Tibial nerve (tissue), 4 donors: ENCODE measurements around the gene MCCC1.

Experiments
- EP300 ChIP-seq, 2 donors: sonication (generic); formaldehyde crosslinking; IDR thresholded peaks; one replicate each; pipeline ENCODE4 v1.6.1; 2017; ENCODE audit warnings: antibody characterized with exemption in 2 of 2, mild to moderate bottlenecking in 1 of 2
- POLR2A ChIP-seq, 2 donors: fragments of 450-650 bp; IDR thresholded peaks; one replicate each; pipeline ENCODE4 v1.6.1; 2017; ENCODE audit warnings: antibody characterized with exemption in 2 of 2, mild to moderate bottlenecking in 2 of 2, moderate library complexity in 2 of 2
- TF ChIP-seq, protein P1 (sequence below), 5 experiments: fragments of 200-600 bp in 3 of 5; fragments of 450-650 bp in 2 of 5; sonication (generic) in 3 of 5; IDR thresholded peaks; one replicate each; pipeline ENCODE4 v1.5.1; 2016 to 2019; ENCODE audit warnings: antibody characterized with exemption in 5 of 5, mild to moderate bottlenecking in 3 of 5, moderate library complexity in 2 of 5

DNA sequence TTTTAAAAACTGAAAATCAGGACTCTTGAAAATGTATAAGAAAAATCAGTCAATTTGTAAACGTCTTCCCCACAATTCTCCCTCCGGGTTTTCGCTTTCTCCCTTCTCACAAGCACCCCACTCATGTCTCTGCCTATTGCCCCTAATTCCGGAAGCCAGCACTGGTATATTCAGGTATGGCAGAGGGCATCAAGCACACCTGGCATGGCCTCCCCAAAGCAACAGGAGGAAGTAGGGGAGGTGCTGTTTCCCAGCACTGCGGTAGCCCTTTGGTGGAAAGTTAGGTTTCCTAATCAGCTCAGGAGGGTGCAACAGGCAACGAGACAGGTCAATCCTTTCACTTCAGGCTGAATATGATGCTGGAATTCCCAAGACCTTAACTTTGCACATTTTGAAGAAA lies 33.1 kb upstream of the MCCC1 start:
- TF ChIP-seq, protein P1, sequence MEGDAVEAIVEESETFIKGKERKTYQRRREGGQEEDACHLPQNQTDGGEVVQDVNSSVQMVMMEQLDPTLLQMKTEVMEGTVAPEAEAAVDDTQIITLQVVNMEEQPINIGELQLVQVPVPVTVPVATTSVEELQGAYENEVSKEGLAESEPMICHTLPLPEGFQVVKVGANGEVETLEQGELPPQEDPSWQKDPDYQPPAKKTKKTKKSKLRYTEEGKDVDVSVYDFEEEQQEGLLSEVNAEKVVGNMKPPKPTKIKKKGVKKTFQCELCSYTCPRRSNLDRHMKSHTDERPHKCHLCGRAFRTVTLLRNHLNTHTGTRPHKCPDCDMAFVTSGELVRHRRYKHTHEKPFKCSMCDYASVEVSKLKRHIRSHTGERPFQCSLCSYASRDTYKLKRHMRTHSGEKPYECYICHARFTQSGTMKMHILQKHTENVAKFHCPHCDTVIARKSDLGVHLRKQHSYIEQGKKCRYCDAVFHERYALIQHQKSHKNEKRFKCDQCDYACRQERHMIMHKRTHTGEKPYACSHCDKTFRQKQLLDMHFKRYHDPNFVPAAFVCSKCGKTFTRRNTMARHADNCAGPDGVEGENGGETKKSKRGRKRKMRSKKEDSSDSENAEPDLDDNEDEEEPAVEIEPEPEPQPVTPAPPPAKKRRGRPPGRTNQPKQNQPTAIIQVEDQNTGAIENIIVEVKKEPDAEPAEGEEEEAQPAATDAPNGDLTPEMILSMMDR (IDR thresholded peaks at IDR 0.05): no peak
- TF ChIP-seq POLR2A (IDR thresholded peaks at IDR 0.05) (no peak), EP300 (IDR thresholded peaks at IDR 0.05) (no peak)
